GM23248 (cell line): Measurements from ENCODE around the gene IQGAP3.

Experiments used
- EZH2 ChIP-seq: fragments of 200-600 bp; sonication (generic); IDR thresholded peaks from 2 replicates; pipeline ENCODE4 v1.6.1; 2018; ENCODE audit warnings: antibody characterized with exemption, mild to moderate bottlenecking; ENCODE audit not compliant: insufficient read depth, poor library complexity, severe bottlenecking
- EZH2phosphoT487 ChIP-seq: fragments of 200-600 bp; sonication (generic); IDR thresholded peaks from 2 replicates; pipeline ENCODE4 v1.6.1; 2018; ENCODE audit warnings: antibody characterized with exemption, moderate library complexity, mild to moderate bottlenecking, low read depth; ENCODE audit not compliant: insufficient read depth

- TF ChIP-seq EZH2 = no peak
- no peak for TF ChIP-seq EZH2phosphoT487
These were observed 14.0 kb upstream of the IQGAP3 start for GRCh38 chr1:156586323-156586722.
